Measurements from ENCODE around the gene CFAP141. TPM values are rescaled to one million over a fixed set of nuclear protein-coding genes. Genes with fewer than 3 reads are reported as not detected.

Gene CFAP141
- total and polyA plus RNA-seq, 2 of the 4 experiments (the other 2 are of a cell fraction): not detected

GRCh38 chr1:154239491-154239890 is 33.4 kb upstream of the CFAP141 start:
- H3K79me1 ChIP-seq (ENCODE audit: low read depth in 1 of 2, low read length in 2 of 2): peaks cover 19 to 48% of the 10 kb centered on the region in 2 experiments; a peak in 3 of 4 replicates
- ATAC-seq (ENCODE audit: low read depth) (no peak), DNase-seq (no peak)
- dilution Hi-C loops (cut with HindIII; ENCODE audit: low sequenced_read_pairs, unreplicated experiment): no loop called here
- H3K4me2 ChIP-seq (ENCODE audit: low read depth, low read length): no peak overlapping the region
- H2BK120ac ChIP-seq (ENCODE audit: low read depth, low read length): no peak overlapping the region
- WGBS, 2 experiments (ENCODE audit: extremely low coverage in 2 of 2, insufficient read length in 1 of 2): 100% methylated on average over 1 of the region's 3 CpGs; no CpG with 5 or more reads in 1 of the 2 experiments
- H4K91ac ChIP-seq (ENCODE audit: insufficient read depth, low read depth, low read length): no peak overlapping the region
- no peak overlapping the region for H3K18ac ChIP-seq (ENCODE audit: low read depth, low read length)
- no peak overlapping the region for H2AK9ac ChIP-seq (replicated peaks; ENCODE audit: low read depth, low read length, poor library complexity)
- H2AFZ ChIP-seq (replicated peaks; ENCODE audit: low read length, poor library complexity): no peak overlapping the region
- ChIA-PET CTCF (interaction anchor here (0.7 kb wide), 1 partner anchor 24 kb away, joined by 7 read pairs; no protein-coding TSS in a partner anchor), POLR2A (ENCODE audit: unreplicated experiment) (no interaction called here)
- no peaks in the 10 kb centered on the region for H3K27me3 ChIP-seq (ENCODE audit: control insufficient read depth, insufficient read depth, low read length)
- TF ChIP-seq USF2 (IDR thresholded peaks at IDR 0.05; ENCODE audit: low read depth, low read length) (no peak), MXI1 (IDR thresholded peaks at IDR 0.05; ENCODE audit: borderline replicate concordance, low read depth, low read length) (no peak), CTCF (conservative IDR thresholded peaks at IDR 0.05; ENCODE audit: low read depth, low read length) (no peak), CHD1 (IDR thresholded peaks at IDR 0.05; ENCODE audit: low read depth, low read length) (no peak), BHLHE40 (IDR thresholded peaks at IDR 0.05; ENCODE audit: low read depth, low read length) (no peak), RCOR1 (IDR thresholded peaks at IDR 0.05; ENCODE audit: insufficient replicate concordance, low read length) (no peak), POLR2A (IDR thresholded peaks at IDR 0.05; ENCODE audit: low read depth, low read length) (no peak), SMC3 (IDR thresholded peaks at IDR 0.05; ENCODE audit: low read depth, low read length) (no peak), CEBPB (IDR thresholded peaks at IDR 0.05; ENCODE audit: low read depth, low read length) (no peak), RAD21 (IDR thresholded peaks at IDR 0.05; ENCODE audit: low read length) (no peak), MAZ (IDR thresholded peaks at IDR 0.05; ENCODE audit: borderline replicate concordance, low read depth, low read length) (no peak), FOS (IDR thresholded peaks at IDR 0.05; ENCODE audit: low read depth, low read length) (no peak), RFX5 (IDR thresholded peaks at IDR 0.05; ENCODE audit: low read depth, low read length) (no peak), MAFK (IDR thresholded peaks at IDR 0.05; ENCODE audit: low read depth, low read length) (no peak), NFE2L2 (IDR thresholded peaks at IDR 0.05; ENCODE audit: low read depth, low read length) (no peak)
- TF ChIP-seq, protein P1, sequence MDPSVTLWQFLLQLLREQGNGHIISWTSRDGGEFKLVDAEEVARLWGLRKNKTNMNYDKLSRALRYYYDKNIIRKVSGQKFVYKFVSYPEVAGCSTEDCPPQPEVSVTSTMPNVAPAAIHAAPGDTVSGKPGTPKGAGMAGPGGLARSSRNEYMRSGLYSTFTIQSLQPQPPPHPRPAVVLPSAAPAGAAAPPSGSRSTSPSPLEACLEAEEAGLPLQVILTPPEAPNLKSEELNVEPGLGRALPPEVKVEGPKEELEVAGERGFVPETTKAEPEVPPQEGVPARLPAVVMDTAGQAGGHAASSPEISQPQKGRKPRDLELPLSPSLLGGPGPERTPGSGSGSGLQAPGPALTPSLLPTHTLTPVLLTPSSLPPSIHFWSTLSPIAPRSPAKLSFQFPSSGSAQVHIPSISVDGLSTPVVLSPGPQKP (IDR thresholded peaks at IDR 0.05; ENCODE audit: borderline replicate concordance, low read depth, low read length): no peak
- no TSS peak for BruUV-seq (replicated peaks)
- no peak overlapping the region for H2BK15ac ChIP-seq (ENCODE audit: low read depth, low read length)
- no peak overlapping the region for H3K14ac ChIP-seq (replicated peaks; ENCODE audit: low read depth, low read length)
- H4K5ac ChIP-seq (ENCODE audit: low read depth, low read length): no peak overlapping the region
- in situ Hi-C loops (cut with MboI; ENCODE audit: low sequenced_read_pairs): no loop called here
- no peak overlapping the region for H4K8ac ChIP-seq (ENCODE audit: low read depth in 2 of 2, low read length in 2 of 2)
- no peak overlapping the region for H3K23ac ChIP-seq (ENCODE audit: low read depth, low read length)
- H3K9ac ChIP-seq (ENCODE audit: low read depth, low read length): no peak overlapping the region
- H2BK5ac ChIP-seq (ENCODE audit: low read depth, low read length, poor library complexity, severe bottlenecking): no peak overlapping the region
- no peaks in the 10 kb centered on the region for H3K9me3 ChIP-seq (ENCODE audit: control insufficient read depth, insufficient read depth, low read length)
- no peaks in the 10 kb centered on the region; the same call in 1 of the 2 replicates for H3K9me1 ChIP-seq (ENCODE audit: insufficient read depth, low read length)
- no peak overlapping the region for H2BK20ac ChIP-seq (ENCODE audit: low read depth, low read length)
- H3K56ac ChIP-seq (ENCODE audit: extremely low read depth, insufficient read depth, low read length): no peak overlapping the region
- intact Hi-C loops (cut with micrococcal nuclease): no loop called here
- no peaks in the 10 kb centered on the region for H3K4me1 ChIP-seq (ENCODE audit: control insufficient read depth, insufficient read depth, low read length)
- H4K20me1 ChIP-seq (ENCODE audit: insufficient read depth, low read length): peaks cover 26% of the 10 kb centered on the region; the same call in 1 of the 2 replicates
- H2AK5ac ChIP-seq (ENCODE audit: low read depth, low read length): no peak overlapping the region
- H3K4ac ChIP-seq (ENCODE audit: low read depth, low read length): no peak overlapping the region
- H3K27ac ChIP-seq (ENCODE audit: insufficient read depth, low read length): no peak overlapping the region
- no peak overlapping the region for H3K4me3 ChIP-seq (ENCODE audit: insufficient read depth, low read depth, low read length)
- H3K36me3 ChIP-seq (ENCODE audit: control insufficient read depth, insufficient read depth, low read length): peaks cover 58% of the 10 kb centered on the region
